ENCODE results near the gene IFITM1. TPM values are rescaled to one million over a fixed set of nuclear protein-coding genes. Genes with fewer than 3 reads are reported as not detected.

IFITM1 gene
- total and polyA plus RNA-seq, 9 of the 15 experiments (the other 6 are each of a cell fraction or from before 2014, with no cell fraction given) = 691 to 5,579 (median 974) TPM

- peak; percentile 66; the same call in 1 of the 2 replicates for TF ChIP-seq ZBTB33 (CRISPR knock-in tag; IDR thresholded peaks at IDR 0.05)
- peak; percentile 80 for TF ChIP-seq CHD1 (IDR thresholded peaks at IDR 0.05; ENCODE audit: low read length)
- no peak for TF ChIP-seq NCOA1 (IDR thresholded peaks at IDR 0.05; ENCODE audit: low read depth)
- TF ChIP-seq BDP1 (IDR thresholded peaks at IDR 0.05; ENCODE audit: insufficient read depth, insufficient read length) = no peak
- TF ChIP-seq POLR2AphosphoS2 (IDR thresholded peaks at IDR 0.05; ENCODE audit: low read length) = 0 out of 2 replicates have a peak, but pooled peaks have one; percentile 4
- TF ChIP-seq SUPT5H (IDR thresholded peaks at IDR 0.05) = no peak
- TF ChIP-seq ZNF12 (CRISPR knock-in tag; IDR thresholded peaks at IDR 0.05) = no peak
- TF ChIP-seq AFF1 (IDR thresholded peaks at IDR 0.05; ENCODE audit: low read depth in 1 of 2, partially characterized antibody in 2 of 2) = no peak
- no peak for TF ChIP-seq TAL1 (IDR thresholded peaks at IDR 0.05)
- peak; percentile 61; the same call in 1 of the 2 replicates for TF ChIP-seq HMG20B (CRISPR knock-in tag; IDR thresholded peaks at IDR 0.05)
- no peak for TF ChIP-seq DIDO1 (tag; IDR thresholded peaks at IDR 0.05; ENCODE audit: low read depth)
Observed at GRCh38 chr11:316031-316701, 2.3 kb downstream of the IFITM1 start (continued).

All from K562 (cell line).